HepG2 (cell line): ENCODE data around the gene SUCLA2. TPM values are rescaled to one million over a fixed set of nuclear protein-coding genes. Genes with fewer than 3 reads are reported as not detected.
A peak's percentile ranks its signal among the peaks of the same experiment; 100 is the strongest.

Experiments used
- CCDC6 ChIP-seq: sonication (generic); formaldehyde crosslinking; IDR thresholded peaks from 2 replicates; pipeline ENCODE4 v1.8.1; 2022; ENCODE audit warnings: mild to moderate bottlenecking, missing genetic modification reagents, moderate library complexity
- DNMT3B ChIP-seq: conservative IDR thresholded peaks from 2 replicates; pipeline ENCODE4 v1.6.1; 2016; ENCODE audit warnings: missing biosample characterization, control low read depth
- EP300 ChIP-seq, 3 experiments: sonication (generic) in 1 of 3; formaldehyde crosslinking in 1 of 3; IDR thresholded peaks; 2 replicates each; pipeline versions ENCODE4 v1.5.1 to v1.6.1; 2011 to 2020; ENCODE audit warnings: low read depth in 2 of 3, low read length in 2 of 3, borderline replicate concordance in 1 of 3, improper control_type of control experiment in 1 of 3, mild to moderate bottlenecking in 1 of 3, missing genetic modification reagents in 1 of 3, moderate library complexity in 1 of 3
- GABPA ChIP-seq, 2 experiments: IDR thresholded peaks; 2 replicates each; pipeline ENCODE4 v1.6.1; 2011 to 2016; ENCODE audit warnings: low read depth in 2 of 2, low read length in 1 of 2, missing biosample characterization in 1 of 2, missing genetic modification characterization in 1 of 2
- KAT7 ChIP-seq: IDR thresholded peaks from 2 replicates; pipeline ENCODE4 v1.6.1; 2018; ENCODE audit warnings: borderline replicate concordance, missing compliant biosample characterization
- NR3C1 ChIP-seq: sonication (generic); formaldehyde crosslinking; IDR thresholded peaks from 2 replicates; pipeline ENCODE4 v1.4.0; 2020; ENCODE audit warnings: missing genetic modification reagents
- SALL2 ChIP-seq: sonication (generic); formaldehyde crosslinking; IDR thresholded peaks from 2 replicates; pipeline ENCODE4 v1.8.1; 2023; ENCODE audit warnings: mild to moderate bottlenecking, missing genetic modification reagents, inconsistent platforms
- ZBTB7A ChIP-seq: sonication (generic); formaldehyde crosslinking; IDR thresholded peaks from 2 replicates; pipeline ENCODE4 v1.8.0; 2022; ENCODE audit warnings: mild to moderate bottlenecking, missing genetic modification reagents
- ZNF274 ChIP-seq: sonication (generic); formaldehyde crosslinking; IDR thresholded peaks from 2 replicates; pipeline ENCODE4 v1.5.1; 2020; ENCODE audit warnings: mild to moderate bottlenecking, missing genetic modification reagents
- ZNF30 ChIP-seq: sonication (generic); formaldehyde crosslinking; IDR thresholded peaks from 2 replicates; pipeline ENCODE4 v1.5.0; 2020; ENCODE audit warnings: mild to moderate bottlenecking, missing genetic modification reagents
- ZNF430 ChIP-seq: sonication (generic); formaldehyde crosslinking; IDR thresholded peaks from 2 replicates; pipeline ENCODE4 v1.9.0; 2021; ENCODE audit warnings: mild to moderate bottlenecking, missing genetic modification reagents
- ZNF782 ChIP-seq: sonication (generic); formaldehyde crosslinking; IDR thresholded peaks from 2 replicates; pipeline ENCODE4 v1.4.0; 2020; ENCODE audit warnings: missing genetic modification reagents, mild to moderate bottlenecking, borderline replicate concordance
- ZSCAN21 ChIP-seq: sonication (generic); formaldehyde crosslinking; IDR thresholded peaks from 2 replicates; pipeline ENCODE4 v1.8.0; 2022; ENCODE audit warnings: mild to moderate bottlenecking, missing genetic modification reagents, moderate library complexity, borderline replicate concordance
- polyA plus RNA-seq, 8 experiments: library from polyadenylated mRNA; depleted of rRNA in 3 of 8; stranded (reverse) in 7 of 8; unstranded in 1 of 8; fragments of >200 nt; fragmentation: Illumina TruSeq in 4 of 8; extraction: Trizol in 4 of 8; gene quantifications; 2 replicates each; pipeline versions ENCODE4 v1.2.1 to v1.2.3, GENCODE V29; 2011 to 2016; ENCODE audit warnings: low read depth in 4 of 8, missing spikeins in 1 of 8, mixed read lengths in 1 of 8; ENCODE audit not compliant: insufficient read depth in 1 of 8
- total RNA-seq, 5 experiments: library from RNA; depleted of rRNA; stranded (reverse); fragments of >200 nt; fragmentation: Illumina TruSeq; extraction: Trizol; gene quantifications; 2 replicates each; pipeline ENCODE4 v1.2.3, GENCODE V29; 2016; ENCODE audit warnings: low read depth in 1 of 5
- TF ChIP-seq, protein P1 (sequence below): sonication (generic); formaldehyde crosslinking; IDR thresholded peaks from 2 replicates; pipeline ENCODE4 v1.5.0; 2020; ENCODE audit warnings: mild to moderate bottlenecking, missing genetic modification reagents, borderline replicate concordance
- TF ChIP-seq, protein P2 (sequence below): sonication (generic); formaldehyde crosslinking; IDR thresholded peaks from 2 replicates; pipeline ENCODE4 v1.5.1; 2020; ENCODE audit warnings: missing genetic modification reagents, mild to moderate bottlenecking, borderline replicate concordance
- TF ChIP-seq, protein P3 (sequence below): sonication (generic); formaldehyde crosslinking; IDR thresholded peaks from 2 replicates; pipeline ENCODE4 v1.5.0; 2020; ENCODE audit warnings: mild to moderate bottlenecking, missing genetic modification reagents

SUCLA2 gene
- total and polyA plus RNA-seq, 2 of the 13 experiments (the other 11 are each of a cell fraction or from before 2014, with no cell fraction given), result 28.4 to 77.1 TPM

DNA sequence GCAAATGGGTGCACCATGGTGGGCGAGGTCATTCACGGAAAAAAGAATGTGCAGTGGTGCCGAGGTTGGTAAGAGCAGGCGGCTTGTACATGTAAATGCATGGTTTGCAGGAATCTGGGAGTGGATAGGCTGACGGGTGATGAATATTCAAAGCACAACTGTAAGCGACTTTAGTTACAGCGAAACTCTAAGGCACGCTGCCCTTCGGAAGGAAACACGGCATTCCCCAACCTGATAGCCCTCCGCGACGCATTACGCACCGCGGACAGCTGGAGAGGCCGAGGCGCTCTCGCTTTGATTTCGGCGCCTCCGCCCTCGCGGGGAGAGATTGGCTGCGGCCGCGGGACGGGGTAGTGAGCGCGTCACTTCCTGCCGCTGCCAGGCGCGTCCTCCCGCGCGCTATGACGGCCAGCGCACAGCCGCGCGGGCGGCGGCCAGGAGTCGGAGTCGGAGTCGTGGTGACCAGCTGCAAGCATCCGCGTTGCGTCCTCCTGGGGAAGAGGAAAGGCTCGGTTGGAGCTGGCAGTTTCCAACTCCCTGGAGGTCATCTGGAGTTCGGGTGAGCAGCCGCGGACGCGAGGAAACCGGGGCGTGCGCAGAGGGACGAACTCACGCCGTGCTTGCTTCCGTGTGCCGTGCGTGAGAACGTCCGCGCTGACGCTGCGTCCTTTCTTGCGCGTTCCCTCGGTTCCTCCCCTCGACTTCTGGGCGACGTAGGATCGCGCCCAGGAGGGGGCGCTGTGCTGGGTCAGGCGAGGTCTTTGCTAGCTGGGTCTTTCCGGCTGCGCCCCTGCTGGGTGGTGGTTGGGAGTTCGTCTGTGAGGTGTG lies 36.5 kb upstream of the SUCLA2 start, which contains the start of gene NUDT15 (continued):
- TF ChIP-seq, protein P1, sequence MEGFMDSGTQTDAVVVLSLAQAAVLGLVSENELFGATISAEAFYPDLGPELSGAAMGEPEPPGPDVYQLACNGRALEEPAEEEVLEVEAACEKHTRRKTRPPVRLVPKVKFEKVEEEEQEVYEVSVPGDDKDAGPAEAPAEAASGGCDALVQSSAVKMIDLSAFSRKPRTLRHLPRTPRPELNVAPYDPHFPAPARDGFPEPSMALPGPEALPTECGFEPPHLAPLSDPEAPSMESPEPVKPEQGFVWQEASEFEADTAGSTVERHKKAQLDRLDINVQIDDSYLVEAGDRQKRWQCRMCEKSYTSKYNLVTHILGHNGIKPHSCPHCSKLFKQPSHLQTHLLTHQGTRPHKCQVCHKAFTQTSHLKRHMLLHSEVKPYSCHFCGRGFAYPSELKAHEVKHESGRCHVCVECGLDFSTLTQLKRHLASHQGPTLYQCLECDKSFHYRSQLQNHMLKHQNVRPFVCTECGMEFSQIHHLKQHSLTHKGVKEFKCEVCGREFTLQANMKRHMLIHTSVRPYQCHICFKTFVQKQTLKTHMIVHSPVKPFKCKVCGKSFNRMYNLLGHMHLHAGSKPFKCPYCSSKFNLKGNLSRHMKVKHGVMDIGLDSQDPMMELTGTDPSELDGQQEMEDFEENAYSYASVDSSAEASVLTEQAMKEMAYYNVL, result peak; percentile 25; the same call in 1 of the 2 replicates
- TF ChIP-seq ZNF30, result no peak; the same call in 1 of the 2 replicates
- TF ChIP-seq ZNF274, result peak; percentile 98
- peak; percentile 79; the same call in 1 of the 2 replicates for TF ChIP-seq ZNF782
- TF ChIP-seq ZNF430 (CRISPR knock-in tag), result peak; percentile 96
- peak; percentile 97 for TF ChIP-seq SALL2 (CRISPR knock-in tag)
- peak in 1 of 2 experiments; percentile 3; a peak in 1 of 4 replicates for TF ChIP-seq EP300 (IDR thresholded peaks at IDR 0.05; ENCODE audit: low read depth in 2 of 2, low read length in 2 of 2)
- TF ChIP-seq EP300 (CRISPR knock-in tag; IDR thresholded peaks at IDR 0.05; ENCODE audit: borderline replicate concordance), result 0 out of 2 replicates have a peak, but pooled peaks have one; percentile 23
- peak; percentile 75 for TF ChIP-seq GABPA (IDR thresholded peaks at IDR 0.05; ENCODE audit: low read depth, low read length)
- TF ChIP-seq GABPA (CRISPR knock-in tag; IDR thresholded peaks at IDR 0.05; ENCODE audit: low read depth), result peak; percentile 87
- TF ChIP-seq KAT7 (CRISPR knock-in tag), result peak; percentile 61; the same call in 1 of the 2 replicates
- TF ChIP-seq NR3C1, result no peak
- TF ChIP-seq, protein P2, sequence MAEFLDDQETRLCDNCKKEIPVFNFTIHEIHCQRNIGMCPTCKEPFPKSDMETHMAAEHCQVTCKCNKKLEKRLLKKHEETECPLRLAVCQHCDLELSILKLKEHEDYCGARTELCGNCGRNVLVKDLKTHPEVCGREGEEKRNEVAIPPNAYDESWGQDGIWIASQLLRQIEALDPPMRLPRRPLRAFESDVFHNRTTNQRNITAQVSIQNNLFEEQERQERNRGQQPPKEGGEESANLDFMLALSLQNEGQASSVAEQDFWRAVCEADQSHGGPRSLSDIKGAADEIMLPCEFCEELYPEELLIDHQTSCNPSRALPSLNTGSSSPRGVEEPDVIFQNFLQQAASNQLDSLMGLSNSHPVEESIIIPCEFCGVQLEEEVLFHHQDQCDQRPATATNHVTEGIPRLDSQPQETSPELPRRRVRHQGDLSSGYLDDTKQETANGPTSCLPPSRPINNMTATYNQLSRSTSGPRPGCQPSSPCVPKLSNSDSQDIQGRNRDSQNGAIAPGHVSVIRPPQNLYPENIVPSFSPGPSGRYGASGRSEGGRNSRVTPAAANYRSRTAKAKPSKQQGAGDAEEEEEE (CRISPR knock-in tag), result no peak
- TF ChIP-seq CCDC6 (CRISPR knock-in tag), result peak; percentile 99
- TF ChIP-seq, protein P3, sequence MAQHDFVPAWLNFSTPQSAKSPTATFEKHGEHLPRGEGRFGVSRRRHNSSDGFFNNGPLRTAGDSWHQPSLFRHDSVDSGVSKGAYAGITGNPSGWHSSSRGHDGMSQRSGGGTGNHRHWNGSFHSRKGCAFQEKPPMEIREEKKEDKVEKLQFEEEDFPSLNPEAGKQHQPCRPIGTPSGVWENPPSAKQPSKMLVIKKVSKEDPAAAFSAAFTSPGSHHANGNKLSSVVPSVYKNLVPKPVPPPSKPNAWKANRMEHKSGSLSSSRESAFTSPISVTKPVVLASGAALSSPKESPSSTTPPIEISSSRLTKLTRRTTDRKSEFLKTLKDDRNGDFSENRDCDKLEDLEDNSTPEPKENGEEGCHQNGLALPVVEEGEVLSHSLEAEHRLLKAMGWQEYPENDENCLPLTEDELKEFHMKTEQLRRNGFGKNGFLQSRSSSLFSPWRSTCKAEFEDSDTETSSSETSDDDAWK (CRISPR knock-in tag), result no peak
- peak; percentile 45; the same call in 1 of the 2 replicates for TF ChIP-seq DNMT3B (CRISPR knock-in tag)
- peak; percentile 81 for TF ChIP-seq ZSCAN21 (CRISPR knock-in tag)
- 0 out of 2 replicates have a peak, but pooled peaks have one; percentile 55 for TF ChIP-seq ZBTB7A (CRISPR knock-in tag)
